ENCODE data around the gene ABL2.
"Not testable (repeated sequence)": the region's sequence is repeated elsewhere in the genome, so short reads cannot be mapped to it uniquely, and the experiment has no call there.

The ABL2 gene

GRCh38 chr1:179197690-179198297 lies 31.7 kb downstream of the ABL2 start:
- FAIRE-seq (no peak), DNase-seq (ENCODE audit: insufficient read length, low spot score) (no peak)
- no peak for TF ChIP-seq PAX5 (IDR thresholded peaks at IDR 0.05; ENCODE audit: insufficient read depth, low read length, severe bottlenecking)
- no peak for TF ChIP-seq SPI1 (IDR thresholded peaks at IDR 0.05; ENCODE audit: low read depth, low read length)
- no peak for TF ChIP-seq POLR2AphosphoS5 (IDR thresholded peaks at IDR 0.05; ENCODE audit: low read depth, low read length)
- TF ChIP-seq TAF1 (IDR thresholded peaks at IDR 0.05; ENCODE audit: low read depth, low read length): no peak
- no peak for TF ChIP-seq POU2F2 (IDR thresholded peaks at IDR 0.05; ENCODE audit: low read depth, low read length)
- TF ChIP-seq POLR2A (IDR thresholded peaks at IDR 0.05; ENCODE audit: low read depth, low read length): no peak

- not testable (repeated sequence) for FAIRE-seq; DNase-seq (ENCODE audit: insufficient read length, low spot score)
These were observed 33.6 kb downstream of the ABL2 start for GRCh38 chr1:179195857-179196256.

DNA sequence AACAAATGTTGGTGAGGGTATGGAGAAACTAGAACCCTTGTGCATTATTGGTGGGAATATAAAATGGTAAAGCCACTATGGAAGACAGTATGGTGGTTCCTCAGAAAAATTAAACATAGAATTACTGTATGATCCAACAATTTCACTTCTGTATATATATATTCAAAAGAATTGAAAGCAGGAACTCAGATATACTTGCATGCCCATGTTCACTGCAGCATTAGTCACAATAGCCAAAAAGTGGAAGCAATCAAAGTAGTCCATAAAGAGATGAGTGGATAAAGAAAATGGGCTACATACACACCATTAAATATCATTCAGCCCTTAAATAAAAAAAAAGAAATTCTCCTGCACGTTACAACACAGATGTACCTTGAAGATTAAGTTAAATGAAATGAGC lies 34.1 kb downstream of the ABL2 start:
- FAIRE-seq (no peak), DNase-seq (ENCODE audit: insufficient read length, low spot score) (no peak)
- TF ChIP-seq POLR2A (IDR thresholded peaks at IDR 0.05; ENCODE audit: low read depth, low read length) (no peak), PAX5 (IDR thresholded peaks at IDR 0.05; ENCODE audit: insufficient read depth, low read length, severe bottlenecking) (no peak), POLR2AphosphoS5 (IDR thresholded peaks at IDR 0.05; ENCODE audit: low read depth, low read length) (no peak), SPI1 (IDR thresholded peaks at IDR 0.05; ENCODE audit: low read depth, low read length) (no peak), POU2F2 (IDR thresholded peaks at IDR 0.05; ENCODE audit: low read depth, low read length) (no peak), TAF1 (IDR thresholded peaks at IDR 0.05; ENCODE audit: low read depth, low read length) (no peak)

DNA sequence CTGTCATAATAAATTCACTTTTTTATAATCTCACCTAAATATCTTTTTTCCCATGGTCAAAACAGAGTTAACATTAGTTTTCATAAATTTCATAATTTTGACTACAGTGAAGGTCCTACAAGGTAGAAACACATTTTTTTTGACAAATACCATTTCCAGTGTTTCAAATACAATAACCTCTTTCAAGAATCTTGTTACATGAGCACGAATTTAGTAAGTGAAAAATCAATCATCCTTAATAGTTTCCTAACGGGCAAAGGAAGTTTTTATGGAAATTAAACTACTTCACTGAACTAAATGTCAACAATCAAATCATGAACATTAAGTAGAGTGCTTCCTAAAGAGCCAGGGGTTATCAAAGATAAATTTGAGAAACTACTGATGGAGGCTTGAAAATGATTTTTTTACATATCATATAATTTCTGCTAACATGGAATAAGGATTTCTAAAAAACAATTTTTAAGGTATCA lies 35.4 kb downstream of the ABL2 start:
- TF ChIP-seq TAF1 (IDR thresholded peaks at IDR 0.05; ENCODE audit: low read depth, low read length): no peak
- DNase-seq (ENCODE audit: insufficient read length, low spot score) (no peak), FAIRE-seq (no peak)

- DNase-seq (ENCODE audit: insufficient read length, low spot score) (no peak), FAIRE-seq (no peak)
- TF ChIP-seq POLR2A (IDR thresholded peaks at IDR 0.05; ENCODE audit: low read depth, low read length) (no peak), TAF1 (IDR thresholded peaks at IDR 0.05; ENCODE audit: low read depth, low read length) (no peak), SPI1 (IDR thresholded peaks at IDR 0.05; ENCODE audit: low read depth, low read length) (peak; percentile 44; the same call in 1 of the 2 replicates), PAX5 (IDR thresholded peaks at IDR 0.05; ENCODE audit: insufficient read depth, low read length, severe bottlenecking) (no peak)
These were observed 38.6 kb downstream of the ABL2 start for GRCh38 chr1:179190861-179191260.

DNA sequence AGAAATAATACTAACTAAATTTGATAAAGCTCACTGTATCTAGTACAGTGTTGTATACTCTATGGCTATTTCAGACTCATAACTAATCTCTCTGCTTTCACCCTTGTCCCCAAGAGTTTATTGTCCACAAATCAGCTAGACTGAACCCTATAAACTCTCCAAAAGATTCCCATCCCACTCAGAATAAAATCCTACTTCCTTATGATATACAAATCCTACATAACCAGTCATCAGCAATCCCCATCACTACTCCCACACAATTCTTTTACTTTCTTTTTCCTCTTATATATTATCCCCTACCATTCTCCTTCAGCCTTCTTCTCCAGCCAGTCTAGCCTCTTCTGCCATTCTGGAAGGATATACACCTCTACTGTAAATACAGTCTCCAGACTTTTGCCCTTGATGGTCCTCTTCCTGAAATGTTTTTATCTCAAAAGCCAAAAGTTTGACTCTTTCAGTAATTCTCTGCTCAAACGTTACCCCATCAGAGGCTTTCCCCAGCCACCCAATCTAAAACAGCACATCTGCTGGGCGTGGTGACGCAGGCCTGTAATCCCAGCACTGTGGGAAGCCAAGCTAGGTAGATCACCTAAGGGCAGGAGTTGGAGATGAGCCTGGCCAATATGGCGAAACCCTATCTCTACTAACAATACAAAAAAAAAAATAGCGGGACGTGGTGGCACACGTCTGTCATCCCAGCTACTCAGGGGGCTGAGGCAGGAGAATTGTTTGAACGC lies 41.6 kb downstream of the ABL2 start:
- DNase-seq (ENCODE audit: insufficient read length, low spot score) (no peak), FAIRE-seq (no peak)
- no peak for TF ChIP-seq TAF1 (IDR thresholded peaks at IDR 0.05; ENCODE audit: low read depth, low read length)
- no peak for TF ChIP-seq PAX5 (IDR thresholded peaks at IDR 0.05; ENCODE audit: insufficient read depth, low read length, severe bottlenecking)
- TF ChIP-seq POLR2A (IDR thresholded peaks at IDR 0.05; ENCODE audit: low read depth, low read length): no peak
- no peak for TF ChIP-seq POU2F2 (IDR thresholded peaks at IDR 0.05; ENCODE audit: low read depth, low read length)
- TF ChIP-seq SPI1 (IDR thresholded peaks at IDR 0.05; ENCODE audit: low read depth, low read length): no peak
- TF ChIP-seq POLR2AphosphoS5 (IDR thresholded peaks at IDR 0.05; ENCODE audit: low read depth, low read length): no peak

- TF ChIP-seq POLR2A (IDR thresholded peaks at IDR 0.05; ENCODE audit: low read depth, low read length): no peak
- no peak for TF ChIP-seq TAF1 (IDR thresholded peaks at IDR 0.05; ENCODE audit: low read depth, low read length)
- no peak for TF ChIP-seq PAX5 (IDR thresholded peaks at IDR 0.05; ENCODE audit: insufficient read depth, low read length, severe bottlenecking)
- no peak for TF ChIP-seq POLR2AphosphoS5 (IDR thresholded peaks at IDR 0.05; ENCODE audit: low read depth, low read length)
- no peak for TF ChIP-seq POU2F2 (IDR thresholded peaks at IDR 0.05; ENCODE audit: low read depth, low read length)
- TF ChIP-seq SPI1 (IDR thresholded peaks at IDR 0.05; ENCODE audit: low read depth, low read length): no peak
- FAIRE-seq: no peak
- DNase-seq (ENCODE audit: insufficient read length, low spot score): no peak
These were observed 42.4 kb downstream of the ABL2 start for GRCh38 chr1:179187043-179187442.

- no peak for TF ChIP-seq POLR2A (IDR thresholded peaks at IDR 0.05; ENCODE audit: low read depth, low read length)
- no peak for TF ChIP-seq TAF1 (IDR thresholded peaks at IDR 0.05; ENCODE audit: low read depth, low read length)
- FAIRE-seq (no peak), DNase-seq (ENCODE audit: insufficient read length, low spot score) (no peak)
These were observed 45.1 kb downstream of the ABL2 start for GRCh38 chr1:179184403-179184802.

- TF ChIP-seq TAF1 (IDR thresholded peaks at IDR 0.05; ENCODE audit: low read depth, low read length) (no peak), PAX5 (IDR thresholded peaks at IDR 0.05; ENCODE audit: insufficient read depth, low read length, severe bottlenecking) (no peak), SPI1 (IDR thresholded peaks at IDR 0.05; ENCODE audit: low read depth, low read length) (peak; percentile 69)
- FAIRE-seq: no peak
These were observed 45.6 kb downstream of the ABL2 start for GRCh38 chr1:179183857-179184256.

GRCh38 chr1:179178950-179179349 lies 50.5 kb downstream of the ABL2 start:
- TF ChIP-seq SPI1 (IDR thresholded peaks at IDR 0.05; ENCODE audit: low read depth, low read length) (no peak), TAF1 (IDR thresholded peaks at IDR 0.05; ENCODE audit: low read depth, low read length) (no peak), POLR2A (IDR thresholded peaks at IDR 0.05; ENCODE audit: low read depth, low read length) (no peak), PAX5 (IDR thresholded peaks at IDR 0.05; ENCODE audit: insufficient read depth, low read length, severe bottlenecking) (no peak), POLR2AphosphoS5 (IDR thresholded peaks at IDR 0.05; ENCODE audit: low read depth, low read length) (no peak), POU2F2 (IDR thresholded peaks at IDR 0.05; ENCODE audit: low read depth, low read length) (no peak)
- FAIRE-seq: no peak
- DNase-seq (ENCODE audit: insufficient read length, low spot score): no peak

More at GRCh38 chr1:179183857-179184256, 45.6 kb downstream of the ABL2 start:
- DNase-seq (ENCODE audit: insufficient read length, low spot score): no peak

All from GM12891 (cell line).